Epithelial cell of proximal tubule (primary cell): ENCODE data around the gene BPIFB6. TPM values are rescaled to one million over a fixed set of nuclear protein-coding genes. Genes with fewer than 3 reads are reported as not detected.

Experiments used
- DNase-seq: peaks from one replicate; pipeline ENCODE4 v3.0.0-alpha.2; 2011; ENCODE audit warnings: low read depth
- H3K4me3 ChIP-seq: 2 replicates; pipeline ENCODE4 v1.5.1; 2011; ENCODE audit warnings: low read depth, mild to moderate bottlenecking, low read length
- CTCF ChIP-seq: conservative IDR thresholded peaks from 2 replicates; pipeline ENCODE4 v1.5.1; 2012; ENCODE audit warnings: low read depth, mild to moderate bottlenecking, low read length
- total RNA-seq: library from RNA; depleted of rRNA; stranded (reverse); fragments of >200 nt; gene quantifications from 2 replicates; pipeline ENCODE4 v1.2.3, GENCODE V29; 2015

The BPIFB6 gene
- total RNA-seq, 1 donor from 2014 or later, result not detected

- no peak overlapping the region for H3K4me3 ChIP-seq
- TF ChIP-seq CTCF, result no peak
- DNase-seq, result no peak
These were observed 30.5 kb upstream of the BPIFB6 start for GRCh38 chr20:33000802-33001466.

- H3K4me3 ChIP-seq, result no peak overlapping the region
- DNase-seq, result no peak
- no peak for TF ChIP-seq CTCF
These were observed 29.2 kb upstream of the BPIFB6 start for GRCh38 chr20:33002087-33002808.

DNA sequence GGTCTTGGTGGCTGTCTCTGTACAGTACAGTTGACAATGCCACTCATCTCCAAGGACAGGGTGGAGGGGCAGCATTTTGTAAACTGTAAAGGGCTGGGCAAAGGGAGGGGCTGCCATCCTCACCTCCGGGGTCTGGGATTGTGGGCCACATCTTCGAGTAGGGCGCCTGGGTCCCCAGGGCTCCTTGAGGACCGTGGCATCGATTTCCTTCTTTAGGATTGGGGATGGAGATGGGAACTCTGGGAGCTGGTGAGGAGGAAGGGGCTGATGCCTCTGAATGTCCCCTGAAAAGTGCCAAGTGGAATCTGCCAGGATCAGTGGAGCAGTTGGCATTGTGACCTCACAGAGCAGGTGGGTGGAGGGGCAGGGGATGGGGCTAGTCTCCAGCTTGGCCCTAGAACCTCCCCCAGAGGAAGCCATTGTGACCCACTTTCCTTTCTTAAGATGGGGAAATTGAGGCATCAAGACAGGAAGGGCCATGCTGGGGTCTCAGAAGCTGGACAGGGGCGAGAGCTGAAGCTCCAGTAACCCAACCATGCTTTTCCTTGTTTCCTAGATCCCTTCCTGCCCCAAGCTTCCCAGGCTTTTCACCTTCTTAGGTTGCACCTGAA lies 27.2 kb upstream of the BPIFB6 start, which contains the start of gene SUN5:
Gene SUN5, minus strand, starts transcription at position 293 of the 611 bp plus-strand sequence. Its CDS starts 93 bp downstream, at position 200.
- no peak for DNase-seq
- no peak for TF ChIP-seq CTCF
- no peak within 1 kb of the TSS for H3K4me3 ChIP-seq

- H3K4me3 ChIP-seq, result no peak overlapping the region
- DNase-seq, result no peak
These were observed 26.3 kb upstream of the BPIFB6 start for GRCh38 chr20:33005132-33005566.

DNA sequence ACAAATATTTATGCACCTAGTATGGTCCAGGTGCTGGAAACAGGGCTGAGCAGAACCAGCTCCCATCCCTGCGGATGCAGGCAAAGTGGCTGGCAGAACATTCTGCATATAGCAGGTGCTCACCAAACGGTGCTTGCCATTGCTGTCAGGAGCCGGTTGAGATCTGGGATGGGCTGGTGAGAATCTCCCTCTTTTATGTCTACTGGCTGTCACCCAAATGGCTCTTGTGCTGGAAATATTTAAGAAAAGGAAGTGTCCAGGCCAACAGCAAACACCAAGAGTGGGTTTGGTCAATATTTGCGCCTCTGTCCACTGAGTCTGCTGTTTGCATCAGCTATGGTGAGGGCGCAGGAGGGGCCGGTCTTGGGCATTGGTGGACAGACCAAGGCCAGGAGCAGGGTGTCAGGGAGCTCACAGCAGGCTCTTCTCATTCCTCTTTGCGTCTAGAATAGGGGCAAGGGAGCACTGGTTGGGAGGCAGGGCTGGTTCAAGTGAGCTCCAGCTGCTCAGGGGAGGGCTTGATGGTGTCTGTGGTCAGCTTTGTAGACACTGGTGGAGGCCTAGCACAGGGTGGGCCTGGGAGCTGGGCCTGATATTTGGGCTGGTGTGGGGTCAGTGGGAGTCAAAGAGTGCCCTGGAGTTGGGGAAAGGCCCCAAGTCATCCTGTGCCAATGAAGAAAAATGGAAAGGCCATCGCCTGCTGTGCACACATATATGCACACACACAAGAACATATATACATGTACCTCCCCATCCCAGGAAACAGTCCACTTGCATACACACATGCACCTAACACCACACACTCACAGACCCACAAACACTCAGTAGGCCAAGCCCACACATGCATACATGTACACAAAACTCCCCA lies 25.3 kb upstream of the BPIFB6 start:
- no peak for TF ChIP-seq CTCF
- no peak for DNase-seq
- H3K4me3 ChIP-seq, result no peak overlapping the region

More at GRCh38 chr20:33005132-33005566, 26.3 kb upstream of the BPIFB6 start:
- peak; percentile 48 for TF ChIP-seq CTCF

- no peak for DNase-seq
- no peak for TF ChIP-seq CTCF
- H3K4me3 ChIP-seq, result no peak overlapping the region
These were observed 24.6 kb upstream of the BPIFB6 start for GRCh38 chr20:33006776-33007375.
